Transverse colon (tissue), 3 donors: ENCODE results near the gene IQSEC3.
"Not testable (repeated sequence)": the region's sequence is repeated elsewhere in the genome, so short reads cannot be mapped to it uniquely, and the experiment has no call there.

Source experiments
- CTCF ChIP-seq, 5 experiments: fragments of 200-600 bp in 3 of 5; fragments of 450-650 bp in 2 of 5; sonication (generic) in 3 of 5; IDR thresholded peaks; 1 replicate in 2 of 5; 2 replicates in 3 of 5; pipeline ENCODE4 v1.5.1; 2016 to 2017; ENCODE audit warnings: antibody characterized with exemption in 5 of 5, inconsistent platforms in 3 of 5, mild to moderate bottlenecking in 2 of 5, moderate library complexity in 1 of 5
- POLR2A ChIP-seq: fragments of 450-650 bp; IDR thresholded peaks from one replicate; pipeline ENCODE4 v1.6.1; 2016; ENCODE audit warnings: antibody characterized with exemption, mild to moderate bottlenecking, moderate library complexity

GRCh38 chr12:47699-48226 is 18.8 kb upstream of the IQSEC3 start:
- TF ChIP-seq CTCF (IDR thresholded peaks at IDR 0.05); POLR2A: not testable (repeated sequence)
